Measurements from ENCODE around the gene KLHL10.
"Not testable (repeated sequence)": the region's sequence is repeated elsewhere in the genome, so short reads cannot be mapped to it uniquely, and the experiment has no call there.

The KLHL10 gene

DNA sequence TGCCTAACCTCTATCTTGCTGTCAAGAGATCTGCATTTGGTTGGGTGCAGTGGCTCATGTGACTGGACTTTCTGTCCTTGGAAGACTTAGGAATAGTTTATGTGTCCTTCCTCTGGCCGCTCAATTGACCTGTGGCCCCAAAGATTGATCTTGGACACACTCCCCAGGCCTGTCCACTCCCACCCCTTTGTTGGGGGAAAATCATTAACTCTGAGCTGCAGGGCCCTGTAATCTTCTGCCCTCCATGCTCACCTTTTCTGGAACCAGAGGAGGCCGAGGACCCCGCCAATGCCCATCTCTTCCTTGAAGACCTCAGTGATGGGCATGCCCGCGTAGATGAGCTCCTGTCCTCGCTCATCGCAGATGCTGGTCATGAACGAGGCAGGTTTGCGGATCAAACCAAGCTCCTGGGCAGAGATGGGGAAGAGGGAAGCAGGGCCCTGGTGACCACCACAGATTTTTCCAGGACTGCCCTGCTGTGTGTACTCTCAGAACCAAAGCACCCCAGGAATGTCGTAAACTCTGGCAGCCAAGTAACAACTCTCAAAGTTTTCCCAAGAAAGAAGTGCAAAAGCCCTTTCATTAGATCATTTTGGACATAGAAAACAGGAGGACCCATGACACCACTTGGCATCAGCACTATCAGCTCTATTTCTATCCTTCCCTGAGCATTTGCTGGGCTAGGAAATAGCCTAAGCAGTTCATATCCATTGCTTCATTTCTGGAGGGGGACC is 36.1 kb downstream of the KLHL10 start:
- no peaks in the 10 kb centered on the region for H3K27me3 ChIP-seq (ENCODE audit: control insufficient read depth in 1 of 2, insufficient read depth in 2 of 2, low read length in 2 of 2)
- no peak overlapping the region for H3K27ac ChIP-seq (ENCODE audit: low read depth, low read length)
- no peak overlapping the region for H3K9ac ChIP-seq (ENCODE audit: low read depth in 1 of 2, low read length in 2 of 2)
- peaks cover 46 to 71% of the 10 kb centered on the region in 2 donors for H3K36me3 ChIP-seq (ENCODE audit: control insufficient read depth in 1 of 2, insufficient read depth in 2 of 2, low read length in 2 of 2)
- no peaks in the 10 kb centered on the region for H3K4me1 ChIP-seq (ENCODE audit: control insufficient read depth in 1 of 2, insufficient read depth in 2 of 2, low read length in 2 of 2)
- no peak overlapping the region for H3K4me3 ChIP-seq (ENCODE audit: low read depth in 1 of 2, low read length in 2 of 2)
- no peaks in the 10 kb centered on the region for H3K9me3 ChIP-seq (ENCODE audit: control insufficient read depth in 1 of 2, low read length in 2 of 2)

DNA sequence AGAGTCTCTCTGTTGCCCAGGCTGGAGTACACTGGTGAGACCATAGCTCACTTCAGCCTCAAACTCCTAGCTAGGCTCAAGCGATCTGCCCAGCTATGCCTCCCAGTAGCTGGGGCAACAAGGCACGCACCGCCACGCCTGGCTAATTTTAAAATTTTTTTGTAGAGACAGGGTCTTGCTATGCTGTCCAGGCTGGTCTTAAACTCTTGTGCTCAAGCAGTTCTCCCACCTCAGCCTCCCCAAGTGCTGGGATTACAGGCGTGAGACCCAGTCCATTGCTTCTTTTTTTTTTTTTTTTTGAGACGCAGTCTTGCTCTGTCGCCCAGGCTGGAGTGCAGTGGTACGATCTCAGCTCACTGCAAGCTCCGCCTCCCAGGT is 36.7 kb downstream of the KLHL10 start:
- not testable (repeated sequence) for H3K27me3 ChIP-seq (ENCODE audit: control insufficient read depth in 1 of 2, insufficient read depth in 2 of 2, low read length in 2 of 2); H3K9ac ChIP-seq (ENCODE audit: low read depth in 1 of 2, low read length in 2 of 2); H3K4me1 ChIP-seq (ENCODE audit: control insufficient read depth in 1 of 2, insufficient read depth in 2 of 2, low read length in 2 of 2); H3K4me3 ChIP-seq (ENCODE audit: low read depth in 1 of 2, low read length in 2 of 2); H3K27ac ChIP-seq (ENCODE audit: low read depth, low read length); H3K9me3 ChIP-seq (ENCODE audit: control insufficient read depth in 1 of 2, low read length in 2 of 2)
- H3K36me3 ChIP-seq (ENCODE audit: control insufficient read depth in 1 of 2, insufficient read depth in 2 of 2, low read length in 2 of 2): peaks cover 44 to 71% of the 10 kb centered on the region in 2 donors

DNA sequence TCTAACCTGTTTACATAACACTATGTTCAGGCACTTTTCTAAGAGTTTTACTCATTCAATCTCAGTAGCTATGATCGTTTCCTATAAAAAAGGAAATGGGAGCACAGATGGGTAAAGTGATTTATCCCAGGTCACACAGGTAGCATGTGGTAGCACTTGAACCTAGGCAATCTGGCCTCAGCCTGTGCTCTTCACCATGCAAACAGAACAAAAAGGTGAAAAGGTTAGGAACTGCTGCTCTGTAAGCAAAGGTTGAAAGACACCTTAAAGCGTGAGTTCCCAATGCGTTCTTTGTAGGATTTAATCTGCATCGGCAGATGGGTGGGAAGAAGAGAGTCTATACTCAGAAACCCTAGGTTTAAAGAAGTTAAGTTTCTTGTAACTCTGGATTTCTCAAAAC is 42.5 kb downstream of the KLHL10 start:
- no peak overlapping the region for H3K27ac ChIP-seq (ENCODE audit: low read depth, low read length)
- no peaks in the 10 kb centered on the region for H3K4me1 ChIP-seq (ENCODE audit: control insufficient read depth in 1 of 2, insufficient read depth in 2 of 2, low read length in 2 of 2)
- no peak overlapping the region for H3K9ac ChIP-seq (ENCODE audit: low read depth in 1 of 2, low read length in 2 of 2)
- peaks cover 24 to 77% of the 10 kb centered on the region in 2 donors for H3K36me3 ChIP-seq (ENCODE audit: control insufficient read depth in 1 of 2, insufficient read depth in 2 of 2, low read length in 2 of 2)
- H3K9me3 ChIP-seq (ENCODE audit: control insufficient read depth in 1 of 2, low read length in 2 of 2): no peaks in the 10 kb centered on the region
- no peaks in the 10 kb centered on the region for H3K27me3 ChIP-seq (ENCODE audit: control insufficient read depth in 1 of 2, insufficient read depth in 2 of 2, low read length in 2 of 2)
- no peak overlapping the region for H3K4me3 ChIP-seq (ENCODE audit: low read depth in 1 of 2, low read length in 2 of 2)

DNA sequence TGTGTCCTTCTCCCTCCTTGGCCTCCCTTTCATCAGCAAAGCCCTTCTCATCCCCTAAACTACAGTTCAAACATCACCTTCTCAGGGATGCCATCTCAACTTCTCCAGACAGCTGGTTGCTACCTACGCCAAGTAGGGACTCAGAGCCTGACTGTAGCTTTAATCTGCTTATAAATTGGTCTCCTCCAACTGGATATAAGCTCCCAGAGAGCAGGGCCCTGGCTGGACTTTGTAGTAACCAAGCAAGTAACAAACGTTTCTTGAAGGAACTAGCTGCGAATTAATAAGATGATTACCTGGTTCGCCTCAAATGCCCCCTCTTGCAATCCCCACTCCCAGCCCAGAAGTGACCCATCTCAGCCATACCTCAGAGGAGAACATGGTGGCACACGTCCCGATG is 45.1 kb downstream of the KLHL10 start:
- no peaks in the 10 kb centered on the region for H3K9me3 ChIP-seq (ENCODE audit: control insufficient read depth in 1 of 2, low read length in 2 of 2)

DNA sequence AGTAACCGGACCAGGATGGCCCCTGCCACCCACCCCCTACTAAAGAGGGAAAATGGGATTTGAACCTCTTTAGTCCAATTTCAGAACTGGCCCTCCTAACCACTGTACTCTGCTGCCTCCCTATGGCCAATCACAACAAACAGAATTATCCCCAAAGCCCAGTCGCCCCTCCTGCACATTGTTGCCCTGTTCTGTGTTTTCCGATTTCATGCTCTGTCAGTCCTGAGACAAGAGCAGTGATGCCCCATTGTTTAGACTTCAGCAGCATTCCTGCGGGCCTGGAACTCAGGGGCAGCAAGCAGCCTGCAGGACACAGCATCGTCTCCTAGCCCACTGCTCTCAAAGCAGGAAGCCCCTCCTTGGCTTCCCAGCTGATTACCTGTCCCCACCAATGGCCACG is 48.1 kb downstream of the KLHL10 start:
- H3K4me1 ChIP-seq (ENCODE audit: control insufficient read depth in 1 of 2, insufficient read depth in 2 of 2, low read length in 2 of 2): no peaks in the 10 kb centered on the region
- H3K9me3 ChIP-seq (ENCODE audit: control insufficient read depth in 1 of 2, low read length in 2 of 2): no peaks in the 10 kb centered on the region
- H3K4me3 ChIP-seq (ENCODE audit: low read depth in 1 of 2, low read length in 2 of 2): no peak overlapping the region
- H3K27me3 ChIP-seq (ENCODE audit: control insufficient read depth in 1 of 2, insufficient read depth in 2 of 2, low read length in 2 of 2): no peaks in the 10 kb centered on the region
- no peak overlapping the region for H3K9ac ChIP-seq (ENCODE audit: low read depth in 1 of 2, low read length in 2 of 2)
- H3K27ac ChIP-seq (ENCODE audit: low read depth, low read length): no peak overlapping the region
- peaks cover 31 to 88% of the 10 kb centered on the region in 2 donors for H3K36me3 ChIP-seq (ENCODE audit: control insufficient read depth in 1 of 2, insufficient read depth in 2 of 2, low read length in 2 of 2)

More for the DNA sequence above, 45.1 kb downstream of the KLHL10 start:
- Histone ChIP-seq H3K36me3 (ENCODE audit: control insufficient read depth in 1 of 2, insufficient read depth in 2 of 2, low read length in 2 of 2) (peaks cover 41 to 94% of the 10 kb centered on the region in 2 donors), H3K27me3 (ENCODE audit: control insufficient read depth in 1 of 2, insufficient read depth in 2 of 2, low read length in 2 of 2) (no peaks in the 10 kb centered on the region), H3K27ac (ENCODE audit: low read depth, low read length) (no peak overlapping the region), H3K4me3 (ENCODE audit: low read depth in 1 of 2, low read length in 2 of 2) (no peak overlapping the region), H3K4me1 (ENCODE audit: control insufficient read depth in 1 of 2, insufficient read depth in 2 of 2, low read length in 2 of 2) (no peaks in the 10 kb centered on the region), H3K9ac (ENCODE audit: low read depth in 1 of 2, low read length in 2 of 2) (no peak overlapping the region)

DNA sequence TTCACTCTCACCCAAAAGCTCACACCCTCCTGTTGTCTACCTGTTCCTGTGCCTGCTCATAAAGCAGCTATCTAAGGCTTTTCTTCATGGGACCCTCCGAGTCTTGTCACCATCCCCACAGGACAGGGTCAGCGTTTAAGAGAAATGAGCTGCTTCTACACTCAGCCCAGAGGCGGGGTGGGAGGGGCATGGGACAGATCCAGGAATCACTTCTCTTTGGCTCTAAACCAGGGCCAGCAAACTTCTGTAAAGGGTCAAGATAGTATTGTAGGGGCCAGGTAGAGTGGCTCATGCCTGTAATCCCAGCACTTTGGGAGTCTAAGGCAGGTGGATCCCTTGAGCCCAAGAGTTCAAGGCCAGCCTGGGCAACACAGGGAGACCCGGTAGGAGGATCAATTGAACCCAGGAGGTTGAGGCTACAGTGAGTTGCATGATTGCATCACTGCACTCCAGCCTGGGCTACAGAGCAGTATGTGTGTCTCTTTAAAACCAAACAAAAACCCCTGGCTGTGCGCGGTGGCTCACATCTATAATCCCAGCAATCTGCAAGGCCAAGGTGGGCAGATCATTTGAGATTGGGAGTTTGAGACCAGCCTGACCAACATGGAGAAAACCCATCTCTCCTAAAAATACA is 50.8 kb downstream of the KLHL10 start:
- peaks cover 34 to 91% of the 10 kb centered on the region in 2 donors for H3K36me3 ChIP-seq (ENCODE audit: control insufficient read depth in 1 of 2, insufficient read depth in 2 of 2, low read length in 2 of 2)
- H3K27ac ChIP-seq (ENCODE audit: low read depth, low read length): no peak overlapping the region
- no peaks in the 10 kb centered on the region for H3K27me3 ChIP-seq (ENCODE audit: control insufficient read depth in 1 of 2, insufficient read depth in 2 of 2, low read length in 2 of 2)
- H3K9ac ChIP-seq (ENCODE audit: low read depth in 1 of 2, low read length in 2 of 2): no peak overlapping the region
- no peak overlapping the region for H3K4me3 ChIP-seq (ENCODE audit: low read depth in 1 of 2, low read length in 2 of 2)
- H3K9me3 ChIP-seq (ENCODE audit: control insufficient read depth in 1 of 2, low read length in 2 of 2): no peaks in the 10 kb centered on the region
- no peaks in the 10 kb centered on the region for H3K4me1 ChIP-seq (ENCODE audit: control insufficient read depth in 1 of 2, insufficient read depth in 2 of 2, low read length in 2 of 2)

DNA sequence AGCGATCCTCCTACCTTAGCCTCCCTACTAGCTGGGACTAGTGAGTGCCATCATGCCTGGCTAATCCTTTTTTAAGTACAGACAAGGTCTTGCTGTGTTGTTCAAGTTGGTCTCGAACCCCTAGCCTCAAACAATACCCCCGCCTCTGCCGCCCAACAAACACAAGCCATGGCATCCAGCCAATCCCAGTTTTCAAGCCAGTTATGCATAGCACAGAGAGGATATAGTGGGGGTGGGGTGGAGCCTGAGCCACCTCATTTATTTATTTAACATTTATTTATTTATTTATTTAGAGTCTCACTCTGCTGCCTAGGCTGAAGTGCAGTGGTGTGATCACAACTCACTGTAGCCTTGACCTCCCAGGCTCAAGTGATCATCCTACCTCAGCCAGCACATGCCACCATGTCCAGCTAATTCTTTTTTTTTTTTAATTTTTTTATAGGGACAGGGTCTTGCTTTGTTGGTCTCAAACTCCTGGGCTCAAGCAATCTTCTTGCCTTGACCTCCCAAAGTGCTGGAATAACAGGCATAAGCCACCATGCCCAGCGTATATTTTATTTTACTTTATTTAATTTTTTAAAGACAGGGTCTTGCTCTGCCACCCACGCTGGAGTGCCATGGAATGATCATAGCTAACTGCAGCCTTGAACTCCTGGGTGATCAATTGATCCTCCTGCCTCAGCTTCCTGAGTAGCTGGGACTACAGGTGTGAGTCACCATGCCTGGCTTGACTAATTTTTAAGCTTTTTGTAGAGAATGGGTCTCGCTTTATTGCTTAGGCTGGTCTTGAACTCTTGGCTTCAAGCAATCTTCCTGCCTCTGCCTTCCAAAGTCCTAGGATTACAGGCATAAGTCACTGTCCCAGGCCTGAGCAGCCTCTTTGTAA is 53.8 kb downstream of the KLHL10 start:
- Histone ChIP-seq H3K4me3 (ENCODE audit: low read depth in 1 of 2, low read length in 2 of 2) (no peak overlapping the region), H3K27me3 (ENCODE audit: control insufficient read depth in 1 of 2, insufficient read depth in 2 of 2, low read length in 2 of 2) (no peaks in the 10 kb centered on the region), H3K36me3 (ENCODE audit: control insufficient read depth in 1 of 2, insufficient read depth in 2 of 2, low read length in 2 of 2) (peaks cover 34 to 91% of the 10 kb centered on the region in 2 donors), H3K9me3 (ENCODE audit: control insufficient read depth in 1 of 2, low read length in 2 of 2) (no peaks in the 10 kb centered on the region), H3K9ac (ENCODE audit: low read depth in 1 of 2, low read length in 2 of 2) (no peak overlapping the region), H3K4me1 (ENCODE audit: control insufficient read depth in 1 of 2, insufficient read depth in 2 of 2, low read length in 2 of 2) (no peaks in the 10 kb centered on the region), H3K27ac (ENCODE audit: low read depth, low read length) (no peak overlapping the region)

DNA sequence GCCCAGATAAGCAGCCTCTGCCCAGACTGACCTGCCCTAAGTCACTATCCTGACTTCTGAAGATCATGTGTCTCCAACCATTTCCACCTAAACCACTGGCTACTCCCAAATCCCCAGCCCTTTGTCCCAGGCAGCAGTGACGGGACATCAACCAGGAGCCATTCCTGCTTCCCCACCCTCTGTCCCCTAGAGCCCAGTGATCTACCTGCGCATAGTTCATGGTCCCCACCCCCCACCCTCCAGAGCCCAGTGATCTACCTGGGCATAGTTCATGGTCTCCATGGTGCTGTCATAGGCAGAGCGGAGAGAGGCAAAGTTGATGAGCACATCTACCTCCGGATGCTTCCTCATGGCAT is 54.4 kb downstream of the KLHL10 start:
- Histone ChIP-seq H3K9ac (ENCODE audit: low read depth in 1 of 2, low read length in 2 of 2) (no peak overlapping the region), H3K9me3 (ENCODE audit: control insufficient read depth in 1 of 2, low read length in 2 of 2) (no peaks in the 10 kb centered on the region), H3K27me3 (ENCODE audit: control insufficient read depth in 1 of 2, insufficient read depth in 2 of 2, low read length in 2 of 2) (no peaks in the 10 kb centered on the region), H3K27ac (ENCODE audit: low read depth, low read length) (no peak overlapping the region), H3K4me3 (ENCODE audit: low read depth in 1 of 2, low read length in 2 of 2) (no peak overlapping the region), H3K4me1 (ENCODE audit: control insufficient read depth in 1 of 2, insufficient read depth in 2 of 2, low read length in 2 of 2) (no peaks in the 10 kb centered on the region), H3K36me3 (ENCODE audit: control insufficient read depth in 1 of 2, insufficient read depth in 2 of 2, low read length in 2 of 2) (peaks cover 36 to 91% of the 10 kb centered on the region in 2 donors)

DNA sequence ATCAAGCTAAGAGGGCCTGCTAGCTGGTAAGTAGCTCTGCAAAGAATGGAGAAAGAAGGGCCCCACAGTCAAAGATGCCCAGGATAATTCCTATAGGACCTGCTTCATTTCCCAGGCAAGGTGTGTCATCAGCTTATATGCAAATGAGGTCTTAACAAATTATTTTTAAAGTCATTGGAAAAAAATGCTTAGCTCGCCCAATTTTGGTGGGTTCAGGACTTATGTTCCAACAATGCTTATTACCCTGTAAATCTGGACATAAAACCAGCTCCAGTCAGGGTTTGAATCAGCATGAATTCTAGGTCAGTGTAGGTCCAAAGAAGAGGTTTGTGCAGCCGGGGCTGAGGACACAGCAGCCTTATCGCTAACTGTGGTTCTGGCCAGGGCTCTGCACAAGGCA is 55.8 kb downstream of the KLHL10 start:
- H3K27me3 ChIP-seq (ENCODE audit: control insufficient read depth in 1 of 2, insufficient read depth in 2 of 2, low read length in 2 of 2): no peaks in the 10 kb centered on the region
- H3K9ac ChIP-seq (ENCODE audit: low read depth in 1 of 2, low read length in 2 of 2): no peak overlapping the region
- no peak overlapping the region for H3K27ac ChIP-seq (ENCODE audit: low read depth, low read length)
- H3K4me3 ChIP-seq (ENCODE audit: low read depth in 1 of 2, low read length in 2 of 2): no peak overlapping the region
- H3K36me3 ChIP-seq (ENCODE audit: control insufficient read depth in 1 of 2, insufficient read depth in 2 of 2, low read length in 2 of 2): peaks cover 37 to 91% of the 10 kb centered on the region in 2 donors
- H3K9me3 ChIP-seq (ENCODE audit: control insufficient read depth in 1 of 2, low read length in 2 of 2): no peaks in the 10 kb centered on the region
- no peaks in the 10 kb centered on the region for H3K4me1 ChIP-seq (ENCODE audit: control insufficient read depth in 1 of 2, insufficient read depth in 2 of 2, low read length in 2 of 2)

DNA sequence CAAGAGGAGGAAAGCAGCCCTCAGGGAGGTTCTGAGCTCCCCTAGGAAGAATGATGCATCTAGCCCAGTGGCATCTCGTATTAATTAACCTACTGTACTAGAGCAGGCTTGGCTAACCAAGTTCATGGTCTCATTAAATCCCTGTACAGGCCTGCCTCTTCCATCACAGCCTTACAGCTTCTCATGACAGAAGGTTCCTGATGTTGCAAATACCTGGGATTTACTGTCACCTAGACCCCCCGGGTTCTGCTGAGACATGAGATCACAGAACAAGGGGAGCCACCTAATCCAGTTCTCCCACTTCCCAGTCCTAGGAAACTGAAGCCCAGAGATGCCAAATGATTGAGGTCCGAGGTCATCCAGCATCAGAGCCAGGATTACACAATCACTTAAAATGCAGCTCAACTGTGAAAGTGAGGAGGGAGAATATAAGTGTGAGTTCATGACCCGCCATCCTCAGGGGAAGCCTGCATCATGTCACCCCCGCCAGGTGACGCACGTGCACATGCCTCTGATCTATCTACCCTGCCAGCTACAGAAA is 57.2 kb downstream of the KLHL10 start:
- Histone ChIP-seq H3K27me3 (ENCODE audit: control insufficient read depth in 1 of 2, insufficient read depth in 2 of 2, low read length in 2 of 2) (no peaks in the 10 kb centered on the region), H3K36me3 (ENCODE audit: control insufficient read depth in 1 of 2, insufficient read depth in 2 of 2, low read length in 2 of 2) (peaks cover 45 to 90% of the 10 kb centered on the region in 2 donors), H3K4me3 (ENCODE audit: low read depth in 1 of 2, low read length in 2 of 2) (no peak overlapping the region), H3K9me3 (ENCODE audit: control insufficient read depth in 1 of 2, low read length in 2 of 2) (no peaks in the 10 kb centered on the region), H3K9ac (ENCODE audit: low read depth in 1 of 2, low read length in 2 of 2) (no peak overlapping the region), H3K4me1 (ENCODE audit: control insufficient read depth in 1 of 2, insufficient read depth in 2 of 2, low read length in 2 of 2) (no peaks in the 10 kb centered on the region), H3K27ac (ENCODE audit: low read depth, low read length) (no peak overlapping the region)
